NCI-H1694 (cell line): ENCODE data around the gene CHI3L1.
A peak's percentile ranks its signal among the peaks of the same experiment; 100 is the strongest.

ENCODE experiments used
- DNase-seq: peaks from one replicate; lab custom pipeline; 2025; lab: John Stamatoyannopoulos, UW

CHI3L1 gene

DNA sequence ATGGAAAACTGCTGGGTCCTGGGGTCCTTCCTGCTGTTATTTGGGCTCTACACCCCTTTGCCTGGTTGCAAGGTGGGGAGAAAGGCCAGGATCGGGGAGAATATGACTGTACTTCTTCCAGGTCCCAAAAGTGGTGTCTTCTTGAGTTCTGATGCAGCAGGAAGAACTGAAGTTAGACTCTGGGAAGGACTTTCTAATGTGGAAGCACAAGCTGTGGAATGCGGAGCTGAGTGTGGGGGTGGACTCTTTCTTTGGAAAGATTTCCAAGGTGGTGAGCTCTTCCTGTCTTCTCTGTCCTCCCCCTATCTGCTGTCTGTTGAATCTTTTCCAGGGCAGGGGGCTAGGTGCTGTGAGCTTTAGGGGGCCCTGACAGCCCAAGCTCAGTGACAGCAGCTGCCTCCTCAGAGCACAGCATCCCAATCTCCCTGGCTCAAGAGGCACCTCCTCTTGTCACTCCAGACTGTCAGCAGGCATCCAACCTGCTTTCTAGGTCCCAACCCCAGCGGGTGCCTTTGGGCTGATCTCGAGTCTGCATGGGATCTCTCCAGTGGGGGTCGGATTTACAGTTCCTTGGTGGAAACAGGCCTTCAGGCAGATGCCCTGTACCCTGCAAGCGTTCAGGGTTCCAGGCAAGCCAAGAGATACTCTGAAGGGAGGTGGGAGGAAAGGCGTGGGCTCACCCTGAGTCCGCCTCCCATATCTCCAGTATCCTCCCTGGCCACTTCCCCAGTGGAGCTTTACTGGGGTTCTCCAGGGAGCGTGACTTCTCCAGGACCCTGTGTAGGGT is 35.8 kb downstream of the CHI3L1 start:
- no peak for DNase-seq

DNA sequence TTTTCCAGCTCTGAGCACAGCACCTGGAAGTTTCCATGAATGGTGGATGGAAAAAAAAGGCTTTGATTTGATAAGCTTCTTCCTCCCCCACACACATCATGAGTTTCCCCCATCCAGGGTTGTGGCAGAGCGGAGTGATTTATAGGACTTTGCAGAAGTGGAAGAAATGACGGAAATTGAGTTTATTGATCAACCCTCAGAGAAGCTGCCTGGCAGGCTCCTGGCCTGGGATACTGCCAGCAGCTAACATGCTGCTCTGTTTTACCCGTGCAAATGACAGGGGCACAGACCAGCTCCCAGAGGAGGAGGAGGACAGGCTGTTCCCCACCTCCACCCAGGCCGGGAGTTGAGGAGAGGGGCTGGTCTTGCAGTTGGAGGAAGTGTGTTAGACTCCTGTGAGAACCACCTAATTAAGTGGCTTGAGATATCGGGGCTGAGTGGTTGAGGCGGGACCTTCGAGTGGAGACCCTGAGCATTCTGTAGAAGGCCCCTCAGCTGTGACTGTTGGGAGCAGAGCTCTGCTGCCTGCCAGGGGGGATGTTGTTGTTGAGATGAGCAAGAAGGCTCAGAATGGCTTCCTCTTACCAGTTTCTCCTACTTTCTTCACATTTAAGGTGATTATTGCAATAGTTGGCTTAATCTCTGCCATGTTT is 37.2 kb downstream of the CHI3L1 start:
- peak; percentile 16 for DNase-seq

DNA sequence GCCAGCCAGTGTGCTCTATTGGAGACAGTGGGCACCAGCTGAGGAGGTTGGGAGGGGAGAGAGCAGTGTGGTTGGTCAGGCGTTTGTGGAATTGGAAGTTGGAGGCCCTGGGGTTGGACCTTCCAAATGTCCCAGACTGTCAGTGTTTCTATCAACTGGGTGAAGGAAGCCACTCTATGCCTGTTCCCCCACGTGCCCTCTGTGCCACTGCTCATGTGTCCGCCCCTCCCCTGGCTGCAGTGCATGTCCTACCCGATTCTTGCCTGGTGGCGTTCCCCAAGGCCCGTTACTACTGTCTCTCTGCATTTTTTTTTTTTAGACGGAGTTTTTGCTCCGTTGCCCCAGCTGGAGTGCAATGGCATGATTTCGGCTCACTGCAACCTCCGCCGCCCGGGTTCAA is 37.9 kb downstream of the CHI3L1 start:
- no peak for DNase-seq

DNA sequence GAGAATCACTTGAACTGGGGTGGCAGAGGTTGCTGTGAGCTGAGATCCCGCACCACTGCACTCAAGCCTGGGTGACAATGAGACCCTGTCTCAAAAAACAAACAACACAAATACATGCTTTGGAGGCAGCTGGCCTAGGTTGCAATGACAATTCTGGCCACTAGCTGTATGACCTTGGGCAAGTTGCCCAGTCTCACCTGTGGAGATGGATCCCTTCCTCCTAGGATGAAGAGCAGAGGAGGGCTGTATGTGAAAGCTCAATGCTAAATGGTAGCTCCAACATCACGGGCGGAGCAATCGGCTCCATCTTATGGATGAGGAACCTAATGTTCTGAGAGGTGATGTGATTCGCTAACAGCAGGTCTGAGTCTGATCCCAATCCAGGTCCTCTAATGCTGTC is 38.4 kb downstream of the CHI3L1 start:
- DNase-seq, result peak; percentile 14

DNA sequence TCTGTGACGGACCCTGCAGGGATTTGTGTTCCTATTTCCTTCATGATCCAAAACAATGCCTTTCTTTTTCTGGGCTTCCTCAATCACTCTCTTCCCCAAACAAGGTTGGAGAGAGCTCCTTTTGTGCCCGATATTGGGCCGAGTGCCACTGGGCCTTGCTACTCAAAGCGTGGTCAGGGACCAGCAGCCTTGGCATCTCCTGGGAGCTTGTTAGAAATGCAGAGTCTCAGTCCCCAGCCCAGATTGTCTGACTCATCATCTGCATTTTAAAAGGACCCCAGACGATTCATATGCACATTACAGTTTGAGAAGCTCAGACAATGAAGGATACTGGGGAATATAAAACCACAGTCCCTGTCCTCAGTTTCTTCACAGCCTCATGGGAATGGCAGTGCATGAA is 39.1 kb downstream of the CHI3L1 start:
- no peak for DNase-seq

DNA sequence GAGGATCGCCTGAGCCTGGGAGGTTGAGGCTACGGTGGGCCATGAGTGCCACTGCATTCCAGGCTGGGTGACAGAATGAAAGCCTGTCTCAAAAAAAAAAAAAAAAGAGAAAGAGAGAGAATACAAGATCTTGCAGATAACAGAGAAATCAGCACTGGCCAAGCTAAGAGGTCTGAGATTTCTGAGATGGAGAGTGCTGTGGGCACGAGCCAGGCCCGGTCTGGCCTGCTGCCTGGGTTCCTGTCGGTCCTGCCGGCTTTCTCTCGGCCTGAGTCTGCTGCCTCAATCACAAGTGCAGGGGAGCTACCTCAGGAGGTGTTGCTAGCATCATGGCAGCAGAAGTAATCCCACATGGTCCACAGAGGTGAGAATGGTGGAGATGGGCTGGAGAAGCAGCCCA is 40.0 kb downstream of the CHI3L1 start:
- DNase-seq, result no peak

DNA sequence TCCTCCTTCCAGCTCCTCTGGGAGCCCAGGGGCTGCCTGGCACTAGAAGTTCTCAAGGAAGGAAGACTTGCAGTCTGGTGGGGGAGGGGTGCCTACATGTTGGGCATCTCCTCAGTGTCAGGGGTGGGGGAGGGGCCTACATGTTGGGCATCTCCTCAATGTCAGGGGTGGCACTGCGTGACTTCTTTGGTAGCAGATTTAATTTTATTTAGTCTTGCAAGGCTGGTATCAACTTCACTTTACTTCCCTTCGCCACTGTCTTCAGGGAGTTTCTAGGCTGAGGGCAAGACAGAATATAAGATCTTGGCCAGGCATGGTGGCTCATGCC is 40.5 kb downstream of the CHI3L1 start:
- DNase-seq, result no peak

DNA sequence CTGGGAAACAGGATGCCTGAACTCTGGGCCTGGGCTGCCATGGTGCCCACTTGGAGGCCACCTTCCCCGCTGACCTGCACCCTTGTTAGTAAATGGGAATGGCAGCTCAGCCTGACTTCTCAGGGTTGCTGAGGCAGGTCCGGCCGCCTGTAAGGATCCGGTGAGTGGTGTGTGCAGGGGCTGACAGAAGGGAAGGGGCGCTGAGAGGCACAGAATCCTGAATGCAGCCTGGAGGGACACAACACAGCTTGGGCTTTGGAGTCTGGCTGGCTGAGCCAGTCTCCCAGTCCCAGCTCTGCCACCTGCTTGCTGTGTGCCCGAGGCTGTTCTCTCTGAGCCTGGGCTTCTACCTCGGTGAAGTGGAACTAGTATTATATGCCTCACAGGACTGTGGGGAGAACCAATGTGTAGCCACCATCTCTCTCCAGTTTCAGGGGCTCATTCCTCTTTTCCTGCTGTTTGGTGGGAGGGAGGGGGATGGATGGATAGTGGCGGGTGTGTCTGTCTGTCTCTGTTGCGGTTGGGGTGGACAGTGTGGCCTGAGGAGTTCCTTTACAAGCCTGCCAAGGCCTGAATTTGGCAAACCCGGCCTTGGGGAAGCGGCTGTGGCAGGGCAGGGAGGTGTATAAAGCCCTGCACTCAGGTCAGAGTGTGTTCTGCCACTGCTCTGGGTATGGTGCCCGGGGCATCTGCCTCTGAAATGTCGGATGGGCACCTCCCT is 41.0 kb downstream of the CHI3L1 start:
- DNase-seq, result peak; percentile 19

DNA sequence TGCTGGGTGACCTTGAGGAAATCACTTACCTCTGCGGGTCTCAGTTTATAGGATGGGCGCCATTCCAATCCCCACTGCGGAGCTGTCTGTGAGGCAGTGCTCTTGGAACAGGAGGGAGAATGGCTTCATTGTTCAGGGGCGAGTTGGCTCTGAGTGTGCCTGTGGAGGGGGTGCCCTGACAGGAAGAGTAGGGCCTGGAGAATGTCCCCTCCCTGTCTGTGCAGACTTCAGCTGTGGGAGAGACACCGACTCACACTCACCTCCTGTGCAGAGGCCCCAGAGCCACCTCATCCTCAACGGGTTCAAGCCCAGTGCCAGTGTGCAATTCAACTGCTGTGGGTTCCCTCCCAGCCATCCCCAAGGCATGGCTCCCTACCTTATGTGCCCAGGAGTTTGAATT is 41.8 kb downstream of the CHI3L1 start:
- no peak for DNase-seq

DNA sequence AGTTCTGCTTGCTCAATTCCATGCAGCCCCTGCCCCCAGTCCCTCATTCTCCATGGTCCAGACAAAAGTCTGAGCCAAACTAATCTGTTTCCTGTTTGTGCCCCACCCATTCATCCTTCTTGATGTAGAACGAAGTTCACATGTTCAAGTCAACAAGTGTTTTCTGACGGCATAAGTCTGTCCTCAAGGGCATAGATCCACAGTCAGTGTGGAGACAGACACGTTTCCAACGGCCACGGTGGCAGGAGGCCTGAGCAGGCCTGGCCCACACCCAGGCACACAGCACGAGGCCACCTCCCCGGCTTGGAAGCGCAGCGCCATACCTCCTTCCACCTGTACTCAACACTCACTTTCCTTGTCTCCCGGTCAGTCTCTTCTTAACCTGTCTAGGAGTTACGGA is 42.9 kb downstream of the CHI3L1 start:
- no peak for DNase-seq

DNA sequence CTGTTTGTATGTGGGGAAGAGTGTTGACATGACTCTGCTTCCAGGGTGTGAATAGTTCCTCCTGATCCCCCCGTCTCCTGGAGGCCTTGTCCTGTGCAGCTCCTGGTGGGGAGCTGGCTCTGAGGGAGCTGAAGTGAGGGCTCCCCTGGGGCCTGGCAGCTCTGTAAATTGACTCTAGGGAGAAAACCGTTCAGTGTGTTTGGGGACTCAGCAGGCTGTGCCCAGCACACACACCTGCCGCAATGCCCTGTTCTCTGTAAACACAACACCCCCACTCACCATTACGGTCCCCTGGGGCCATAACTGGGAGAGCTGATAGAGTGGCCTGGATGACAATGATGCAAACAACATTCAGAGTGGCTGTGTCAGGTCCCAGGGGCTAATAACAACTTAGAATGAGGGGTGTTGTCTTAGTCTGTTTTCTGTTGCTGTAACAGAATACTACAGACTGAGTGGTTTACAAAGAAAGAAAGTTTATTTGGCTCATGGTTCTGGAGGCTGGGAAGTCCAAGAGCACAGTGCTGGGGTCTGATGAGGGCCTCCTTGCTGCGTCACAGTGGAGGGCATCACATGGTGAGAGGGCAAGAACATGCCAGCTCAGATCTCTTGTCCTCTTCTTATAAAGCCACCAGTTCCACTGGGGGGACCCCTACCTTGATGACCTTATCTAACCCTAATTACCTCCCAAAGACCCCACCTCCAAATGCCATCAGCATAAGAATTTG is 43.7 kb downstream of the CHI3L1 start:
- no peak for DNase-seq

DNA sequence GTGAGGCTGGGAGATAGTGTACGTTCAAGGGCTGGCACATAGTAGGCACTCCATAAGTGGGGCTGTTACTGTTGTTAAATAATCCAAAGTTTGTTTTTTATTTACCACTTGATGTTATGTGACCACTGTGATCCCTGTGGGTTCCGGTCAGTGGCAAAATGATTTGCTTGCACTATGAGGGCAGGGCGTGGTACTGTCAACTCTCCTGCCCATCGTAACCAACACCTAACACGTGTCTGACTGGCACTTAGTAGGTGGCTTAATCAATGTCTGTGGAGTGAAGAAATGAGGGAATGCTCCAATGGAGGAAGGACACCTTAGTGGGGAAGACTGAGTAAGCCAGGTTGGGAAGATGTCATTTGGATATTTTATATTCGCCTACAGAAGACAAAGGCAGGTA is 44.4 kb downstream of the CHI3L1 start:
- DNase-seq, result no peak

DNA sequence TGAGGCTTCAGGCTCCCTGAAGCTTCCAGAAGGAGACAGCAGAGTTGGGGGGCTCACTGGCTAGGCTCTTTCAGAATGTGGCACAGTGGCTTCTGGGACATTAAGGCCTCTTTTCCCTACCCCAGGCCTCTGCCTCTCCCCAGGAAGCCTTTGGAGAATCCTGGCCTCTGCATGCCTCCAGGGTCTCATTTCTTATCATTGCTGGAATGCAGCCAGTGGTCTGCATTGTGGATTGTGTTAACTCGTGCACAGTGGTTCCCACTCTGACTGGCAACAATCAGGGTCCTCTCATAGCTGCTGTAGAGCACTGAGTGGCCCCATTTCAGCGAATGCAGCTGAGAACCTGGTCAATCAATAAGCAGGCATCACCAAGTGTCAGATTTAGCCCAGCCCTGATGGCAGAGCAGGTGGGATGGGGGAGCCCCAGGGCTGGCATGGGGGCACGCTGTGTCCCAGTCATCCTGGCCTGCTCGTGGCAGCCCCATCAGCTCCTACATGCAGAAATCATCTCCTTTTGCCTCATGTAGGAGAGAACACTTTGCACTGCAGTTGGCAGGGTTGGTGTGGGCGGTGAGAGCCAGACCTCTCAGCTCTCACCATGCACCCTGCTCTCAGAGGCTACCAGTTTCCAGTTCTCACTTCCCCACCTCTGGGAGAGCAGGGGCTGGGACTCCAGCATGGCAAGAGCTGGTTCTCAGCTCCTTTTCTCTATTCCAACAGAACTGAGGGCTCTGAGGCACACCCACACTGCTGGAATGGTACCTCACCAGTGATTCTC is 45.6 kb downstream of the CHI3L1 start:
- DNase-seq, result no peak

DNA sequence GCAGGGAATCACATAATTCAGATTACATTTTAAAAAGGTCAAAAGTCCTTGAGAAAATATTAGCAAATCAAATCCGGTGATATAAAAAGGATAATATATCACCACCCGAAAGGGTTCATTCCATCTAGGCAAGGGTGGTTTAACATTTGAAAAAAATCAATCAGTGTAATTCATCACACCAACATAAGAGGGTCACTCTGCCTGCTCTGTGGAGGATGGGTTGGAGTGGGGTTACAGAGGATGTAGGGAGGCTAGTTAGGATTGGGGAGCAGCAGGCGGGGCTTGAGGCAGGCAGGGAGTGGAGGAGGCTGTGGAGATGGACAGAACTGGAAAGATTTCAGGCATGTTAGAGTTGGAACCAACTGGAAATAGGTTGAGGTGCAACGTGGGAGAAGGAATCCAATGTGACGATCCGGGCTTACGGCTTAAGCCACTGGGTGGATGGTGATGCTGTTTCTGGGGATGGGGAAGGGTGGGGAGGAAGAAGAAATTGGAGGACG is 46.5 kb downstream of the CHI3L1 start:
- no peak for DNase-seq

DNA sequence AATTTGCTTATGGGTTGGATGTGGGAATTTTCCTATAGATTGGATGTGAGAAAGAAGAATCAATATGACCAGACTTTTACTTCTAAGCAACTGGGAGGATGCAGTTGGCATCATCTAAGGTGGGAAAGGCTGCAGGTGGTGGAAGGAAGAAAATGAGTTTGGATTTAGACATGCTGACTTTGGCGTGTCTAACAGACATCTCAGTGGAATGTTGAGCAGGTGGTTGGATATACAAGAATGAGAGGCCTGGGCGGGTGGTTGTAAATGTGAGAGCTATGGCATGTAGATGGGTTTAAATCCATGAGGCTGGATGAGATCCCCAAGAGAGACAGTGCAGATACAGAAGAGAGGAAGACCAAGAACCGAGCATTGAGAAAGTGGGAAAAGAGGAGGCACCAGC is 48.4 kb downstream of the CHI3L1 start:
- no peak for DNase-seq

DNA sequence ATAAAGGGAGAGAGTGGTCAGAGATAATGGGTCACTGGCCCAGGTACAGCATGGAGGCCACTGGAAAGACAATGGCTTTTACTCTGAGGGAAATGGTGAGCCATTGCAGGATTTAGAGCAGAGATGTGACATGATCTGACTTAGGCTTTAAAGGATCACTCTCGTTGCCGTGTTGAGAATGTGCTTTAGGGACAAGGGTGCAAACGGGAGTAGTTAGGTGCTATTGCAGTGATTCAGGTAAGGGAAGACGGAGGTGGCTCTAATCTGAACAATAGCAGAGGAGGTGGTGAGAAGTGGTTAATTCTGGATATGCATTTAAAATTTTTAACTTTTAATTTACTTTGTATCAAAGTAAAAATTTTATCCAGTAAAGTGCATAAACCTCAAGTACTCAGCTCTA is 49.2 kb downstream of the CHI3L1 start:
- DNase-seq, result no peak

DNA sequence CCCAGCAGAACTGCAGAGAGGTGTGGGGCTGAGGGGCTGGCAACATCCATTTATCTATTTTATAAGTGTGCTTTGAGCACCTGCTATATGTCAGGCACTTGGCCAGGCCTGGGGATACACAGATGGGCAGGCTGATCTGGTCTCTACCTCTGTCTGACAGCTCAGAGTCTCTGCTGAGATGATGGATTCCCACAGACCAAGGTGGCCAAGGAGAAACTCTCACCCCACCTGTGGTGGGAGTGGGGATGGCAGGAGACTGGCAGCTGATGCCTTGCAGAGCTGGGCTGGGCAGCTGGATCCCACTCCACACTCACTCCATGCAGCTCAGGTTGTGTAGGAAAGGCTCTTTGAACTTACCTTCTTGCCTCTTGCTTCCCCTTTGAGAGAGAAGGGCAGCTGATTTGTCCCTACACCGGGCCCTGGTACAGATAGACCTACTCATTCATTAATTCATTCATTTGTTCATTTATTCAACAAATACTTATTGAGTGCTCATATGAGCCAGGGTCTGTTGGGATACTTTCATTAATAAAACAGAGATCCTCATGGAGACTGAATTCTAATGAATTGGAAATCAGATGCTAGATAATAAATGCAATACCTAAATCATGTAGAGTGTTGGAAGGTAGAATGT is 50.0 kb downstream of the CHI3L1 start:
- DNase-seq, result peak; percentile 34

DNA sequence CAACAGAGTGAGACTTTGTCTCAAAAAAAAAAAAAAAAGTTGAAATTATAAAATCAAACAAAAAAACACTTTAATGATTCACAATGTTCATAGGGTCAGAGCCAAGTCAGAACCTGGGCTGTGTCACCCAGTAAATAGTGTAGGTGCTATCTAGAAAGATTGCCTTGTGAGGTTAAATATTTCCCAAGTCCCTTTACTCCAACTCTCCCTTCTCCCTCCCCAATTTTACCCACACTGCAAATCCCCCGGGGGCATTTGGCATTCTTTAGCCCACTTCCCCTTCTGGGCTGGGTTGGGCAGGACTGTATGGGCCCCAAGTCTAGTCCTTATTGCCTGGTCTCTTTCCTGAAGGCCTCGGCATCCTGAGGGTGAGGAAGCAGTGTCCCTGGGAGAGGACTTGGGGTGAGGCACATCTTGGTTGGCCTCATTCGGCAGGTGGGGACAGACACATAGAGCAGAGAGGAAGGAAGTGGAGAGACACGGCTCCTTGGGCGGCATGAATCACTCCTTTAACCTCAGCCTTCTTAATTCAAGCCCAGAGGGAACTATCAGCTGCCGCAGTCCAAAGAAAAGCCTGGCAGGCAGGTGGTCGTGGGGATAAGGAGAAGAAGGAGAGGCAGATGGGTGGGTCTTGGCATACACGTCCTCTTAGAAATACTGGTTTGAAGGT is 50.7 kb downstream of the CHI3L1 start:
- no peak for DNase-seq

DNA sequence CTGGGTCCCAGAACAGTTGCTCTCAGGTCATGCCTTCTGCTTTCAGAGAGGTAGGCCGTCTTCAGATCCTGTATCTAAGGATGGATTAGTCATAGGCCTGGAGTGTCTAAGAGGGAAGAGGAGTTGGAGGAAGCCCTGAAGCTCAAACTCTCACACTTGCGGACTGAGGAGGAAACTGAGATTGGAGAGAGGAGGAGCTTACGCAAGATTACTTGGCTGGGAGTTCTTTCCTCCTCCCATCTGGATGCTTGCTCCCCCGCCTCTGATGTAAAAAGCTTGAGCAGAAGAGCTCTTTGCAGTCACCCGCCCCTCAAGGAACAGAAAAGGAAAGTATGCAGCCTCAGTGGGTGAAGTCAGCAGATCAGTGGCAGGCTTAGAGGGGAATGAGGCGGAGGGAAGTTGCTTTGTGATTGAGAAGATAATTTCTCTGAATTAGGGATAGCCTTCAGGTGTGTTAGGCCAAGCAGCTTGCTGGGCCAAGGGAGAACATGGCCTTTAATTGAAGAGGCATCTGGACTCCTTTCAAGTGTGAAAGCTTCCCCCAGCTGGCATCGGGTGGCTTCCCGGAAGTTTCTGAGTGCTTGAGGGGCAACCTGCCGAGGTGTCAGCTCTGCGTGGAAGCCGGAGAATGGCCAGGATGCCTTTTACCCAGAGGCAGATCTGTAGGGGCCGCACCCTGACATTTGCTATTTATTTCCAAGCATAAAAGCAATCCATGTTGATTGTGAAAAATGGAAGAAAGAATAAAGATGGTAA is 52.4 kb downstream of the CHI3L1 start:
- no peak for DNase-seq
